HG03064 (cell line): ENCODE data around the gene ZNF345.

ENCODE experiments used
- ATAC-seq: cut with Tn5 transposase; IDR thresholded peaks from one replicate; pipeline ENCODE4 v1.9.1; 2021; ENCODE audit warnings: low read depth; ENCODE audit not compliant: unreplicated experiment

ZNF345 gene

DNA sequence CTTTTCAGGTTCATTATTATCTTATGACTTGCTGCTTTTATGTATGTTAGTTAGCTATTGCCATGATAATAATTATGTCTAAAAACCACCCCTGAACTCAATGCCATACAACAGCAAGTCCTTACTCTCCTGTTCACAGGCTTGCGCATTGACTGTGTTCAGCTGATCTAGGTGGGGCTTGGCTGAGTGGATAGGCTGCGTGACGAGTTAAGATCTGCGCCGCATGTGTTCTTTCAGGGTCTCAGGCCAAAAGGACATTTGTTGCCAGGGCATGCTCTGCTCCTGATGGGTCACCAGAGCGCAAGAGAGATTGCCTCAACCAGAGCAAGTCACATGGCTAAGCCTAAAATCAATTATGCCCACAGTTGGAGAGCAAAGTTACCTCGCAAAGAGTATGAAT, 66.3 kb downstream of the ZNF345 start:
- no peak for ATAC-seq

DNA sequence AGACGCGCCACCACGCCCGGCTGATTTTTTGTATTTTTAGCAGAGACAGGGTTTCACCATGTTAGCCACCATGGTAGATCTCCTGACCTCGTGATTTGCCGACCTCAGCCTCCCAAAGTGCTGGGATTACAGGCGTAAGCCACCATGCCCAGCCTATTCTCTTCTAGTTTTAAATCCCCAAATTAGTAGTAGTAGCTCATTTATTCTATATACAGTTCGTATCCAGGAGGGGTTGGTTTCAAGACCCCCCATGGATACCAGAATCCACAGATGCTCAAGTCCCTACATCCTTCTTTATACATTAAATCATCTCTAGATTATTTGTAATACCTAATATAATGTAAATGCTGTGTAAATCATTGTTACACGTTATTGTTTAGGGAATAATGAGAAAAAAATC, 67.4 kb downstream of the ZNF345 start:
- no peak for ATAC-seq
